Esophagus muscularis mucosa (tissue), 3 donors: ENCODE results near the gene CACNB1.

Experiments used
- POLR2AphosphoS5 ChIP-seq, 2 donors: sonication (generic); formaldehyde crosslinking; IDR thresholded peaks; one replicate each; pipeline ENCODE4 v1.6.1; 2017; ENCODE audit warnings: antibody characterized with exemption in 2 of 2
- TF ChIP-seq, protein P1 (sequence below), 3 experiments: fragments of 200-600 bp in 2 of 3; fragments of 450-650 bp in 1 of 3; sonication (generic) in 2 of 3; IDR thresholded peaks; one replicate each; pipeline ENCODE4 v1.5.1; 2017 to 2019; ENCODE audit warnings: antibody characterized with exemption in 3 of 3, mild to moderate bottlenecking in 2 of 3, moderate library complexity in 1 of 3

DNA sequence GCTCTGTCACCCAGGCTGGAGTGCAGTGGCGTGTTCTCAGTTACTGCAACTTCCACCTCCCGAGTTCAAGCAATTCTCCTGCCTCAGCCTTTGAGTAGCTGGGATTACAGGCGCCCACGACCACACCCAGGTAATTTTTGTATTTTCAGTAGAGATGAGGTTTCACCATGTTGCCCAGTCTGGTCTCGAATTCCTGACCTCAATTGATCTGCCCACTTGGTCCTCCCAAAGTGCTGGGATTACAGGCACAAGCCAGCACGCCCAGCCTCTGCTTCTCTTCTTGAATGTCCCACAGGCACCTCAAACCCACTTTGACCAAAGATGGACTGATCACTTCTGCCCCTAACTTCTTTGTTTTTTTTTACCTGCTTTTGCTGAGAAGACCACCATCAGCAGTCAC is 26.9 kb downstream of the CACNB1 start:
- no peak for TF ChIP-seq POLR2AphosphoS5 (IDR thresholded peaks at IDR 0.05)
- TF ChIP-seq, protein P1, sequence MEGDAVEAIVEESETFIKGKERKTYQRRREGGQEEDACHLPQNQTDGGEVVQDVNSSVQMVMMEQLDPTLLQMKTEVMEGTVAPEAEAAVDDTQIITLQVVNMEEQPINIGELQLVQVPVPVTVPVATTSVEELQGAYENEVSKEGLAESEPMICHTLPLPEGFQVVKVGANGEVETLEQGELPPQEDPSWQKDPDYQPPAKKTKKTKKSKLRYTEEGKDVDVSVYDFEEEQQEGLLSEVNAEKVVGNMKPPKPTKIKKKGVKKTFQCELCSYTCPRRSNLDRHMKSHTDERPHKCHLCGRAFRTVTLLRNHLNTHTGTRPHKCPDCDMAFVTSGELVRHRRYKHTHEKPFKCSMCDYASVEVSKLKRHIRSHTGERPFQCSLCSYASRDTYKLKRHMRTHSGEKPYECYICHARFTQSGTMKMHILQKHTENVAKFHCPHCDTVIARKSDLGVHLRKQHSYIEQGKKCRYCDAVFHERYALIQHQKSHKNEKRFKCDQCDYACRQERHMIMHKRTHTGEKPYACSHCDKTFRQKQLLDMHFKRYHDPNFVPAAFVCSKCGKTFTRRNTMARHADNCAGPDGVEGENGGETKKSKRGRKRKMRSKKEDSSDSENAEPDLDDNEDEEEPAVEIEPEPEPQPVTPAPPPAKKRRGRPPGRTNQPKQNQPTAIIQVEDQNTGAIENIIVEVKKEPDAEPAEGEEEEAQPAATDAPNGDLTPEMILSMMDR (IDR thresholded peaks at IDR 0.05) = no peak
